Psoas muscle (tissue), 8 donors: Measurements from ENCODE around the gene RFPL1. TPM values are rescaled to one million over a fixed set of nuclear protein-coding genes. Genes with fewer than 3 reads are reported as not detected.
A peak's percentile ranks its signal among the peaks of the same experiment; 100 is the strongest.

Source experiments
- ATAC-seq, 4 donors: fragments of 200-7000 bp; cut with Tn5 transposase; one replicate each; pipeline ENCODE4 v1.9.1; 2020; ENCODE audit warnings: moderate library complexity in 3 of 4, mild to moderate bottlenecking in 2 of 4
- DNase-seq, 2 donors: peaks; one replicate each; pipeline ENCODE4 v3.0.0-alpha.2; 2020
- H3K27ac ChIP-seq: fragments of 200-600 bp; one replicate; pipeline ENCODE4 v1.8.0; 2022
- H3K27me3 ChIP-seq, 3 donors: fragments of 200-600 bp in 1 of 3; one replicate each; pipeline versions ENCODE4 v1.6.1 to v1.8.0; 2013 to 2022; ENCODE audit warnings: low read length in 2 of 3, mild to moderate bottlenecking in 2 of 3, moderate library complexity in 1 of 3; ENCODE audit not compliant: insufficient read depth in 3 of 3
- H3K36me3 ChIP-seq, 2 donors: fragments of 200-600 bp in 1 of 2; one replicate each; pipeline versions ENCODE4 v1.6.1 to v1.8.0; 2013 to 2022; ENCODE audit warnings: low read depth in 1 of 2, mild to moderate bottlenecking in 1 of 2, moderate library complexity in 1 of 2; ENCODE audit not compliant: insufficient read depth in 1 of 2
- H3K4me1 ChIP-seq: fragments of 200-600 bp; one replicate; pipeline ENCODE4 v1.8.0; 2022
- H3K4me3 ChIP-seq: fragments of 200-600 bp; one replicate; pipeline ENCODE4 v1.8.0; 2022; ENCODE audit warnings: mild to moderate bottlenecking
- H3K9me3 ChIP-seq: fragments of 200-600 bp; one replicate; pipeline ENCODE4 v1.8.0; 2022
- CTCF ChIP-seq: fragments of 200-600 bp; IDR thresholded peaks from one replicate; pipeline ENCODE4 v1.8.0; 2022; ENCODE audit warnings: antibody characterized with exemption
- WGBS, 3 donors: extraction: QIAGEN DNeasy Blood & Tissue Kit; methylation state at CpG; one replicate each; pipeline versions ENCODE4 v1.1.6 to v1.1.7; 2013; 5-methylcytosine and 5-hydroxymethylcytosine counted together
- intact Hi-C, 2 donors: fragments of 100-400 bp; cut with DNase I; formaldehyde crosslinking; loops; one replicate each; pipeline versions ENCODE4 v1.11.0 to v1.14.2; 2022
- polyA plus RNA-seq, 3 donors: library from polyadenylated mRNA; stranded (reverse); fragments of 200-250 nt; gene quantifications; one replicate each; pipeline ENCODE4 v1.2.3, GENCODE V29; 2013
- total RNA-seq, 4 donors: library from RNA; stranded (reverse); fragmentation: NEBNext Ultra II Directional in 2 of 4; extraction: Animal tissue kit (Norgen Biotek cat#: 25700) in 2 of 4; gene quantifications; one replicate each; pipeline versions ENCODE4 v1.2.1 to v1.2.4, GENCODE V29; 2021 to 2023
- donor health status: healthy with polysubstance abuse.
- donor health status: DM: no; HTN: no; CAD: no; lungs with moderate emphysema.
- donor health status: Bipolar disorder and iron deficiency.
- donor health status: healthy.
- donor health status: DM: yes; HTN: yes; CAD: no.
- donor health status: DM: no; HTN: no; CAD: no.
- donor health status: DM: no; HTN: no; CAD: no.
- donor health status: DM: yes; HTN: yes; CAD: no.

The RFPL1 gene
- total and polyA plus RNA-seq, 7 donors, result not detected

- WGBS, 3 donors, result 5 to 7% (median 7%) methylated on average over 77 to 107 of the region's 107 CpGs
- Histone ChIP-seq H3K4me1 (peaks cover 13% of the 10 kb centered on the region), H3K27me3 (peaks cover 0 to 67% (median 38%) of the 10 kb centered on the region in 3 donors), H3K27ac (no peak overlapping the region), H3K36me3 (no peaks in the 10 kb centered on the region), H3K4me3 (peak overlapping the region; percentile 42), H3K9me3 (no peaks in the 10 kb centered on the region)
- TF ChIP-seq CTCF, result no peak
- DNase-seq (peak in 1 of 2 donors; percentile 34), ATAC-seq (peak in 2 of 4 donors; percentile 51 to 59)
- intact Hi-C loops, result no loop called here
Measured at GRCh38 chr22:29480512-29481264, 42.3 kb downstream of the RFPL1 start.

GRCh38 chr22:29481265-29482000 lies 43.0 kb downstream of the RFPL1 start:
- Histone ChIP-seq H3K4me1 (peaks cover 13% of the 10 kb centered on the region), H3K36me3 (no peaks in the 10 kb centered on the region), H3K27ac (no peak overlapping the region), H3K27me3 (peaks cover 0 to 62% (median 38%) of the 10 kb centered on the region in 3 donors), H3K9me3 (no peaks in the 10 kb centered on the region), H3K4me3 (peak overlapping the region; percentile 42)
- 11 to 15% (median 11%) methylated on average over 15 of the region's 15 CpGs for WGBS, 3 donors
- DNase-seq (peak in 1 of 2 donors; percentile 27), ATAC-seq (no peak)
- intact Hi-C loops, result no loop called here
- no peak for TF ChIP-seq CTCF

- WGBS, 3 donors, result 51 to 76% (median 72%) methylated on average over 11 of the region's 11 CpGs
- intact Hi-C loops, result no loop called here
- Histone ChIP-seq H3K9me3 (no peaks in the 10 kb centered on the region), H3K27me3 (peaks cover 0 to 61% (median 38%) of the 10 kb centered on the region in 3 donors), H3K36me3 (no peaks in the 10 kb centered on the region), H3K27ac (no peak overlapping the region), H3K4me3 (no peak overlapping the region), H3K4me1 (peaks cover 13% of the 10 kb centered on the region)
- DNase-seq, result no peak
- ATAC-seq, result no peak
- no peak for TF ChIP-seq CTCF
Measured at GRCh38 chr22:29482253-29482652, 43.9 kb downstream of the RFPL1 start.

- intact Hi-C loops, result no loop called here
- Histone ChIP-seq H3K4me3 (no peak overlapping the region), H3K36me3 (no peaks in the 10 kb centered on the region), H3K27me3 (peaks cover 0 to 56% (median 38%) of the 10 kb centered on the region in 3 donors), H3K27ac (no peak overlapping the region), H3K4me1 (peaks cover 13% of the 10 kb centered on the region), H3K9me3 (no peaks in the 10 kb centered on the region)
- no peak for TF ChIP-seq CTCF
- WGBS, 3 donors, result 94 to 97% (median 94%) methylated on average over 7 of the region's 7 CpGs
- no peak for ATAC-seq
- DNase-seq, result no peak
Measured at GRCh38 chr22:29482726-29483125, 44.3 kb downstream of the RFPL1 start.
